ENCODE results near the gene CLEC20A.
"Not testable (repeated sequence)": the region's sequence is repeated elsewhere in the genome, so short reads cannot be mapped to it uniquely, and the experiment has no call there.

Gene CLEC20A

DNA sequence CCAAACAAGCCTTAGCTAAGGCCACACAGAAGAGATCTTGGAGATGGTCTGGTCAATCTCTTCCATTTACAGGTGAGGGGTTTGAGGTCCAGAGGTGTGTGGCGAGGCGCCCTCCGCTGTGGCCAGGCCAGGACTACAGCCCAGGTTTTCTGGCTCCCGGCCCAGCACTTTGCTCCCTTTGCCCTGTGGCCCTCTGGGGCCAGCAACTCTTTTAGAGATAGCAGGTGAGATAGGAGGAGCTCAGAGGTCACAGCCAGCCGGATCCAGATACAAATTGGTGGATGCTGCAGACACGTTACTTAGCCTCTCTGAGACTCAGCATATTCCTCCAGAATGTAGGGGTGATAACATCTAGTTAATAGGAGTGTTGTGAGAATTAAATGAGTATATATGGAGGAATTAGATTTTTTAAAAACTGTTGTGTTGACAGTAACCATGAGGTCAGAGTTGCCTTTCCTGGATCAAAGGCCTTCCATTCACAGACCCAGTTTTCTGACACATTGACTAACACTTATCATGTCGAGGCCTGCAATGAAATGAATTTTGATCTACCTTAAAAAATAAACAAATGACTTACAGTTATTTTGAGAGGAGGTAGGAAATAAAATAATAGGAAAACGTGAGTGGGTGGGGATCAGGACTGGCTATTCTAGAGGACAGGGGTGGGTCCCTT lies 32.7 kb upstream of the CLEC20A start:
- no peak for DNase-seq (ENCODE audit: low spot score)

DNA sequence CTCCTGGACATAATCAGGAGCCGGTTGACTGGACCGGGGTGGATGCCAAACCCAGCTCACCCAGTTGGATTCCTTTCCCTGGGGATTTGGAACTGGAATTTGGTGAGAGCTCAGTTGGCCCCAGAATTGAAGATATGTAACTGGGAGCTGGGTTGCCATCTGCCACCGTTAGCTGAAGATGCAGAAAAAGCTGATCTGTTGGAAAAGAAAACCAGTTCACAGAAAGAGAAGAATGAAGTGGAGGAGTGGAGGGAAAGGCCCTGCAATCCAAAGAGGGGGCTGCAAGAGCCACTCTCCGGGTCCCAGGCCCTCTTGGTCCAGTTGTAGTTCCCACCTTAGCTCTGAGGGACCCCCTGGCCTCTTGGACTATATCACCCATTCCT lies 32.2 kb upstream of the CLEC20A start:
- no peak for DNase-seq (ENCODE audit: low spot score)

DNA sequence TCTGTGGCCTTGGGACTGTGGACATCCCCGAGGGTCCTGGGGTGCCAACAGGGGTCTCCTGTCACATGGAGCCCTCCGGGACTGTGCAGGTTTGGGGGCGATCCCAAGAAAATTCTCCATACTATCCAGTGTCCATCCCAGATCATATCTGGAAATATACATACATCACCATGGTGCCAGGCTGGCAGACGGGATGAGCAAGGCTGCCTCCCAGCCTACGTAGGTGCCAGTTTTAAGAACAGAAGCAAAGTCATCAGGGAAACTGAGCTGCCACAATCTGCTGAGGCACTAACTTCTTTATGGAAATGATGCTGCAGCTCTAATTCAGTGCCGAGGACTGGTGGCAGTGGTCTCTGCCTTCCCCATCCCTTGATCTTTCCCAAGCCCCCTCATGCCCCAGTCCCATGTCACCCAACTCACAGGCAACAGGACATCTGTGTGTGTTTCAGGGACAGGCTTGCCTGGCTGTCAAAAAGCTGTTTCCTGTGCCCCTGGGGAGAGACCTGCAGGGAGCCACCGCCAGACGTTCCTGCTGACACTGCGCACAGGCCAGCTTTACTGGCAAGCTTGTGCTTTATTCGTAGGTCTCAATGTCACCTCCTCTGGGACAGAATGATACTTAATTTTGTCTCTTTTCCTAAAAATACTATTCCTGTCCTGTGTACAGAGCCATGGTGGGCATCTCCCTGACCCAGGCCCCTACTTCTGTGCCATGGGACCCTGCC lies 31.6 kb upstream of the CLEC20A start:
- no peak for DNase-seq (ENCODE audit: low spot score)

DNA sequence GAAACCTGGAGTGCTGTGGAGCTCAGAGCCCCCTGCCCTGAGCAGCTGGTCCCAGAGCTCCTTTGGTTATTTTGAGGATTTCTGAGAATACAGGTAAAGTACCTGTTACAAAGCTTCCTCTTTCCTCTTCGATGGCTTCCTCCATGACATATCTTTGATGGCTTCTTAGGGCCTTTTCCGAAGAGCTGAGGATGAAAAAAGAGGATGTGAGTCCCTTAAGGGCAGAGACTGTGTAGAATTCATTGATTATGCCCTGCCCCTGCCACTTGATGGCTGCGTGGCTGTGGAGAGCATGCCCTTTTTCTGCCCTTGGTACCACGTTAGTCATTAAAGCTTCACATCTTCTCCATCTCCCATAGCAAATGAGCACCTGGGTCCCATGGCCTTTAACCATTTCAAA lies 30.4 kb upstream of the CLEC20A start:
- no peak for DNase-seq (ENCODE audit: low spot score)

DNA sequence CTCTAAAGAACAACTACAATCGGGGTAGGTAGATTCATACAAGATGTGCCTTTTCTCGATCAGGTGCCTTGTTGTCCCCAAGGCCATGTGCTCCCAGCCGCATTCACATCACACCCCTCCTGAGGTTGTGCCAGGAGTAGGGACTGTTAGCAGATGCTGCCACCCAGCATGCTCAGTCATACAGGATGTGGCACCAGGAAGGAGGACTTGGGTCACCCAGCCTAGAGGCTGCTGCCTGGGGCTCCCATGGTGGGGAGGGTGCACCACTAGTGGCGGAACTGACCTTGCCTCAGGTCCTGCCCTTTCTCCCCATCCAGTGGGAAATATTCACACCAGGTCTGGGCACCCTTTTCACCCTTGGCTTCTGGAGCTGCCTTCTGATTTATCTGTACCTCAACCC lies 24.5 kb upstream of the CLEC20A start:
- no peak for DNase-seq (ENCODE audit: low spot score)

DNA sequence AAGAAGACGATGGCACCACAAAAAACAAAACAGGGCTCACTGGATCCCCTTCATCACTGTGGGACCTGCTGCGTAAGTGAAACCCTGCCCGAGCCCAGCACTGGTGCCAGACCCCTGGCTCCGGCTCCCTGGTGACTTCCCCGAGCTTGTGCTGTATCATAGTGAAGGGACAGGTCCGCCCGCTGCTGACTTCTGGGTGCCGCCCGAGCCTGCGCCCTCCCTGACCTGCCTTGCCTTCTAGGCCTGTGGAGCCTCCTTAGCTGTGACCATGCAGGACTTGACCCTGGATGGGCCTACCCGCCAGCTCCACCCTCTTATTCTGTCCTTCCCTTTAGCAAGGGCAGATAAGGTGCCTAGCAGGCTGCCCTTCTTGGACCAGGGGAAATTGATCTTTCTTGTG lies 24.0 kb upstream of the CLEC20A start:
- DNase-seq (ENCODE audit: low spot score), result no peak

DNA sequence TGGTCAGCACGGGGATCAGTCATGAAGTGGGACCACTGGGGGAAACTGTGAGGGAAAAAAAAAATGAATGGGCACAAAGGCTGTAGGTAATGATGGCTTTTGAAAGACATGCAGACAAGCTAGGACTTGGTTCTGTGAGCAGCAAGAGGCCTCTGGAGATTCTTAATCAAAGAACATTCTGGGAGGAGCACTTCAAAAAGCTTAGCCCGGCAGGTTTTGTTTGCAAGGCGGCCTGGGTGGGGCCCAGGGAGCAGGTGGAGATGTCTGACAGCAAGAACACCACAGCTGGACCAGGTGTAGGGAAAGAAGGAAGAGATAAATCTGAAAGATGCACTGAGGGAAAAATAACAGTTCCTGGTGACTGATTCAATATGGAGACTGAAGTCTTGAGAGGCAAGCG lies 22.1 kb upstream of the CLEC20A start:
- no peak for DNase-seq (ENCODE audit: low spot score)

DNA sequence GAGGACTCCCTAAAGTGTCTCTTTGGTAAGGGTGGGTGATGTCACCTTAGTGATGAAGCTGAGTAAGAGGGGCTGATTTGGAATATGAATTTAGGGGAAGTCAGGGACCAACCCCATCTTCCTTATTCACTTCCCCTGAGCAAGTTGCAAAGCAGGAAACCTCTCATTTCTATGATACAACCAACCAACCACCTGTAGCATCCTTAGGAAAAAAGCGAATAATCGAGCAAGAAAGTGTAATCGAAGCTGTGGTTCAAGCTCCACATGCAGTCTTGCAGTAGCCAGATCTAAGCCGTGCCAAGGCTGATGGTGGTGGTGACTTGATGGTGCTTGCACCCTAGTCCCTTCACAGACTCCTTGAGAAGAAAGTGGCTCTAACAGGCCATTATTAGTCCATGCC lies 19.3 kb upstream of the CLEC20A start:
- DNase-seq (ENCODE audit: low spot score), result no peak

DNA sequence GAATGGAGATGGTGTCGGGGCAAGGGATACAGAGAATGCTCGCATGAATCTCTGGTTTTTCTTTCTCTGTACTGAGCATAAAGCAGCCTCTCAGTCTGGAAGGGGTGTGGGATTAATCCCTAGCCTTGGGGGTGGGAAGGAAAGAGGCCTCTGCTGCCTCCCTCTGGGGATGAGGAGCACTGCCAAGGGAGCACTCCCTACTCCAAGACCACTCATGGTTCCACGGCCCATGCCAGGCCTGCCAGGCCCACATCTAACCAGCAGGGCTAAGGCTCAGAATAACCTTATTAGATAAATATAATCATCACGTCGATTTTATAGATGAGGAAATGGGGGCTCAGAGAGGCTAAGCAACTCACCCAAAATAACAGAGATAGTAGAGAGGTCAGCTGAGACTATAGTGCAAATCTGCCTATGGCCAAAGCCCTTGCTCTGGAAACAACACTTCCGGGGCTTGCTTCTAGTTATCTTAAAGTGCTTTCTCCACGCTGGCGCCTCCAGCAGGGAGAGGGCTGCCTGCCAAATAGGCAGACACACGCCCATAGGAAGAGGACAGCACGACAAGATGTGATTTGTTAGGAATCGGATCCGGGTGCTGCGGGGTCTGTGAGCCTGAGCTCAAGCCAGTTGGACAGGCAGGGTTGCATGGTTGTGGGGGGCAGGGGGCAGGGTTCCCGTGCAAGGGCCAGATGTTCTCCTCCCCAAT lies 16.7 kb upstream of the CLEC20A start:
- no peak for DNase-seq (ENCODE audit: low spot score)

DNA sequence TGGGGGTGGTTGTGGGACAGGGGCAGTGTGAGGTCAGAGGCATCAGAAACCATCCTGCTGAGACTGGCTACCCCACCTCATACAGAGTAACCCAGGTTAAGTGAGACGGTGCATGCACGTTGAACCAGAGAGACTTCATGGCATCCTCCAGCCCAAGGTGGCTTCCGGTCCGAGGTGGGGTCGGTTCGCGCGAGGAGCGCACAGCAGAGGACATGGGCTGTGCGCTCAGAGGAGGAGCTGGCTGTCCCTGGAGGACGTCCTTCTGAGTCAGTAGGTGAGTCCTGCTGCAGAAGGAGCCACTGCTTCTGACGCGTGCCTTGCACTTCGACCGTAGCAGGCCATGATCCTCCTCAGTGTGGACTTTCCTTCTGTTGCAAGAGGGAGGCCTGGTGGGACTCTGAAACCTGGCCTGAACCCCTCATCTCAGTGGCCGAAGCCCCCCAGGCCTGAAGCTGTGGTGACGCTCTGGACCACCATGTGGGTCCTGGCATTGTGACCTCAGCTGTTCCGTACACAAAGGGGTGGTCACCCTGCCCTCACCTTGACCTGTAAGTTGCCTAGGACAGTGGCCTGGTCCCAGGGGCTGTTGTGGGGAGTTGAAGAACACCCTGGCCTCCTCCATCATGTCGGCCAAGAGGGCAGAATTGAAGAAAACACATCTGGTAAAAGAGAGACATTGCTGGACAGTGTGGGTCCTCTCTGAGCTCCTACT lies 16.0 kb upstream of the CLEC20A start, which contains the start of gene TEX35:
Gene TEX35 (plus strand): TSS at position 544 of the 712 bp plus-strand sequence. CDS start 80 bp downstream, at position 624.
- no peak for DNase-seq (ENCODE audit: low spot score)

DNA sequence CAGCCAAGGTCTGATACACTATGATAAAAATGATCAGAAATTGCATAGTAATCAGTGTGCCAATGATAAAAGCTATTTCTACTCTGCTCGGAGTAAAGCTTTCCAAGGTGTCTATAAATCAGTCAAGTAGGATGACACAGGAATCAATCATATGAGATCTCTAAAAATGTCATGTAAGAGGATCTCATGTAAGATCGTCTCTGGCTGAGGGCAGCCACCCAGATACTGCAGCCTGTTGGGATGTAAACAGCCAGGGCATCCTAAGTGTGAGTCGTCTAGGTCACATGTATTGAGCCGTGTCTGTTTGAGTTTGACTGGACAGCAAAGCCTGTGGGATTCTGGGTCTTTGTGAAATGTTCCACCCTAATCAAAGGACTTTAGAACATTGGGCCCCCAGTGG lies 13.4 kb upstream of the CLEC20A start:
- no peak for DNase-seq (ENCODE audit: low spot score)

DNA sequence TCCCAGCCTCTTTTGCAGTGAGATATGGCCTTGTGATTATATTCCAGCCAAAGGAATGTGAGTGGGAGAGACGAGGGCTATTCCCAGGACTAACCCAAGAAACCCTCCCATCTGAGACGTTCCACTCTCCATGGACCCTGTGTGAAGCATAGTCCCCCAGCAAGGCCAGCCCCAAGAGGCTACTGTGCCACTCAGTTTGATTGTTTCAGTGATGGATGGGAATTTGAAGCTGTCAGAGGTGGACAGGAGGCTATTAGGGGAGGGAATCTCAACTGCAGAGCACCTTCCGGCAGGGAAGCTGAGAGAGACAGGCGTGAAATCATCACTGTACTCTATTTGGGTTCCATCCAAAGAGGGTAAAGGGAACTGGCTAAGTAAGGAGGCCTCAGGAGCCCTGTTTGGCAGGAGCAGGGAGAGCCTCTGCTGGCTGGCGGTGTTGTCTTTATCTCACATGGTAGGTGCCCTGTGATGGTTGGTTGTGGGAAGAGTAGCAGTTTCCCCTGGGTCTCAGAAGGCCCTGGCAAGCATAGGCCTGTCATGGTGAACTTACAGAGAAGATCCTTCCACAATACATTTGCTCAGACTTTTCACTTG lies 12.7 kb upstream of the CLEC20A start:
- DNase-seq (ENCODE audit: low spot score), result no peak

DNA sequence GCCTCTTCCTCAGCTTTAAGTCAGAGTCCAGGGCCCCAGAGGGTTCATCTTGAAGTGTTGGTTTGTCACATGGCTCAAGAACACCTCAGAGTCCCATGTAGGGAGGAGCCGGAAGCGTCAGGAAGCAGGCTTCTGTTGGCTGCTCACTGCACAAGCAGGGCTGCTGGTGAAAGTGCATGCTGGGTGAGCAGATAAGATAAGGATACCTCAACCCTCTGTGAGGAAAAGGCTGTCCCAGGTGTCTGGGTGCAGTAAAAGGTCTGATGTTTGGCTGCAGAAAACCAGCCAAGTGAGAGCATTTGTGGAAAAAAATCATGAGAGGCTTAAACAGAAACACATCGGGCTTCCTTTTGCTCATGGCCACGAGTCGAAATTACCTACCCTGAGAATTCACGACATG lies 9.9 kb upstream of the CLEC20A start:
- no peak for DNase-seq (ENCODE audit: low spot score)

DNA sequence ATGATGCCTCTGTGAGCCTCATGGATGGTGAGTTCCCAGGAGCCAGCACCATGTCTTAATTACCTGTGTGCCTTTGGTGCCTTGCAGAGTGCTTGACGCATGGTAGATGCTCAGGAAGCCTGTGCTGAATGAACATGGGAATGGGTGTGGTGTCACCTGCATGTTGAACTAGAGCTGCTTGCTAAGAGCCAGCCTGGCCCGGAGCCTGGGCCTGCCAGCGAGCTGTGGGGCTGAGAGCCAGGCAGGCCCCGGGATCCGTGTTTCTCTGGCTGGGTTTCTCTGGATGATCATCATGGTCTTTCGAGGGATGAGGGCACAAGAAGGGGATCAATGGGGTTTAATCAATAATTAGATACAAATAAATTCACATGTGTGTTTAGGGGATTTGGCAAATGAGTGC lies 9.4 kb upstream of the CLEC20A start:
- DNase-seq (ENCODE audit: low spot score), result no peak

DNA sequence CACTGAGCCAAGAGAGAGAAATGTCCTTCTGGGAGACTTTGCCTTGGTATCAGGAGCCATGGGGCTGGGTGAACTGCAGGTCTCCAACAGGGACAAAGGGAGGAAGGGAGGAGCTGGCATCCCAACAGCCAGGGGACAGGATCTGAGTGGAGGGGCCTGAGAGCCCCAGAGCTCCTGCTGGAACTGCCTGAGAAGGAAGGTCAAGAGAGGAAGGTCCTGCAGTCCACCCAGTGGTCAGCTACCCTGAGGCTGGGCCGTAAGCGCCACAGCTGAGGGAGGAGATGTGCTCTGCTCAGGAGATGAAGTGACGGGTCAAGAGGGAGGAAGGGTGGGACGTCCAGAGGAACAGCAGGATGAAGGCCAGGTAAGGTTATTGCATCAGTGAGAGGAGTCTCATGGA lies 7.5 kb upstream of the CLEC20A start:
- DNase-seq (ENCODE audit: low spot score), result no peak

DNA sequence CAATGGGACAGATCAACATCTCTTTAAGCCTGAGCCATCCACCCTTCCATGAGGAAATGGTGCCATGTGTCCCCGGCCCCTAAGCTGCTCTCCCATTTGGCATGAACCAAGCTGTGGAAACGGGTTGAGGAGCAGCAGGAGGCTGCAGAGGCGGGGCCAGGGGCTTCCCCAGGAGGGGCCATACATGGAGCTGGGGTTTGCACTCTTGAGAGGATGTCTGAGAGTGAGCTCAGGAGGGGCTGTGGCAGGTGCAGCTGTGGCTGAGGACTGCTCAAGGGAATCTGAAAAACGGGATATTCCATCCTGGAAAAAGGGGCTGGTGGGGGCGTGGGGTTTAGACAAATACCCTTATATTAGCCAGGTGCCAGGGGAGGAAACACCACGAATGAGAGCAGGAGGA lies 7.1 kb upstream of the CLEC20A start:
- no peak for DNase-seq (ENCODE audit: low spot score)

DNA sequence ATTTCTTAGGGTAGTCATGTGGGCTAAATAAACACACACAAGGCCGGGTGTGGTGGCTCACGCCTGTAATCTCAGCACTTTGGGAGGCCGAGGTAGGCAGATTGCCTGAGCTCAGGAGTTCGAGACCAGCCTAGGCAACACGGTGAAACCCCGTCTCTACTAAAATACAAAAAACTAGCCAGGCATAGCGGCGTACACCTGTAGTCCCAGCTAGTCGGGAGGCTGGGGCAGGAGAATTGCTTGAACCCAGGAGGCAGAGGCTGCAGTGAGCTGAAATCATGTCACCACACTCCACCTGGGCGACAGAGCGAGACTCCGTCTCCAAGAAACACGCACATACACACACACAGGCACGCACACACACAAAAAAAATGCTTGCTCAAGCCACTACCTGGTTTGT lies 6.6 kb upstream of the CLEC20A start:
- not testable (repeated sequence) for DNase-seq (ENCODE audit: low spot score)

DNA sequence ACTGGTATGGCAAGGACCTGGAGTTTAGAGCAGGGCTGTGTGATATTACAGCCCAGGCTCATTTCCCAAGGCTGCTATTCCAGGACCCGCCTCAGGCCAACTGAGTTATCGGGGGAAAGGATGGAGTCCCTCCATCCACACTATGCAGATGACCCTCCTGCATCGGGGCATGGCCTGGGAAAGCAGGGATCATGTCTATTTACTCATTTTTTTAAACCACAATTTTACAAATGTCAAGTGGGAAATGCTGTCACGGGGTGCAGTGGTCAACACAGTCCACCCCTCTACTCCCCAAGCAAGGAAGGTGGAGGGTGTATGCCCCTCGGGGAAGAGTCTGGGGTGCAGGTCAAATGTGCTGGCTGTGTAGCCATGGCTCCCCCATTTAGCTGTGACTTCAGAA lies 6.1 kb upstream of the CLEC20A start:
- no peak for DNase-seq (ENCODE audit: low spot score)

DNA sequence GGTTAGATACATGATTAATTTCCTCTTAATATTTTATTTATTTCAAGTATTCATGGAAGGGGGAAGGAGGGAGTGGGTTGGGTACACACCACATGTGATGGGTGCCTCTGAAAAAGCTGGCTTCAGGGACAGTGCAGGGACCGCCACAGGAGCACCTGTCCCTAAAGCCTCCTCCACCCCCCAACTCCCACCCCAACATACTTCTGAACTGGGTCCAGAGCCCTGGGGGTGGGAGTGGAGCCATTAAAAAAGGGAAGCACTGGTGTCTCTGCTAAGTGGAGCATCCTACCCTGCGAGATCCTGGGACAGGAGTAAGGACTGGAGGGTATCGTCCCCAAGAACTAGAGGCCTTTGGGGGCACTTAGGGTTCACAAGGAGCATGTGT lies 5.6 kb upstream of the CLEC20A start:
- no peak for DNase-seq (ENCODE audit: low spot score)

DNA sequence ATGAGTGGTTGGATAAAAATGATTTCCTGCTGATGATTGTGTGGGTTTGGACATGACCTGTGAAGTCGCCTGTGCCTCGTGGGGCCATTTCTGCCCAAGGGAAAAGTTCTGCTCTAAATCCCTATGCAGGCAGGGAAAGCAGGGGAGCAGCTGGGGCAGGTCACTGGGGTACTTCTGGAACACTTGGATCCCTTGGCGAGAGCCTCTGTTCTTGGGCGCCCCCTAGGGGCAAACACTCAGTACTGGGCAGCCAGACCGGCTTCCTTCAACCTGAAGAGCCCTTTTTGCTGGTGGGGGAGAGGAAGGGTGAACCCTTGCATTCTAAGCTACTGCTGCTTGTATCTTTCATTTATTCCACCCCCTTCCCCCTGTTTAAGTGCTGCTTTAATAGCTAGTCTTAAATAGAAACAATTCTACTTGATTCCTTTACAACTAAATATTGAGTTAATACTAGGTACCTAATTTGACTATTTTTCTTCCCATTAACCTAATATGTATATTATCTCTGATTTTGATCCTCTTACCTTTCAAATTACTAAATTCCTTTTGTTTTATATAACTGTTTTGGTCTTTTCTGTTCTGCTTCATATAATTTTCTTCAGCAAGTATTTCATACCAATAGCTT lies 5.1 kb upstream of the CLEC20A start:
- DNase-seq (ENCODE audit: low spot score), result peak; percentile 38

DNA sequence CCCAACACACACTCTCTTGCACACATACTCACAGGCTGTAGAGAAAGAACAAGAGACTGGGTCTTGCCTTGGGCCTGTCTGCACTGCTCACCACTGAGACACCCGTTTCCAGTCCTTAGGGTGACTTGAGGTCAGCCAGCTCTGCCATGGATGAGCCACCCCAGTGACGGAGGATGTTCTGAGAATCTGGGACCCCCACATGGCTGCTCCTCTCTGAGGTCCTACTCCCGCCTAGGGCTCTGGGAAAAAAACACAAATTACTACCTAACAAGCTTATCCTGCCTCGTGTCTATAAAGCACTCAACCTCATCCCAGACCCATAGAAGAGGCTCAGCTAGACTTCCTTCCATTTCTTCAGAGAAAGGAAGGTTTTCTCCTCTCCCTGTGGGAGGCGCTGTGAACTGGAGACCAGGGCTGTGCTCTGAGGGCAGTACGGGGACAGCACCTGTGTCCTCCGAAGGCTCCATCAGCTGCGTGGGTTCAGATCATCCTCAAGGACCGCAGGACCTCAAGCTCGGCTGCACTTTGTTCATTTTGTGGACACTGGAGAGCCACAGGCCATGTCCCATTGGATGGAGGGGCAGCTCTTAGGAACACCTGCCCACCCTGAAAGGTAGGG lies 4.3 kb upstream of the CLEC20A start:
- DNase-seq (ENCODE audit: low spot score), result no peak
